HG03139 (cell line): ENCODE results near the gene CEP112.
"Not testable (repeated sequence)": the region's sequence is repeated elsewhere in the genome, so short reads cannot be mapped to it uniquely, and the experiment has no call there.

Experiments used
- ATAC-seq: cut with Tn5 transposase; IDR thresholded peaks from one replicate; pipeline ENCODE4 v1.9.1; 2021; ENCODE audit not compliant: unreplicated experiment

CEP112 gene

DNA sequence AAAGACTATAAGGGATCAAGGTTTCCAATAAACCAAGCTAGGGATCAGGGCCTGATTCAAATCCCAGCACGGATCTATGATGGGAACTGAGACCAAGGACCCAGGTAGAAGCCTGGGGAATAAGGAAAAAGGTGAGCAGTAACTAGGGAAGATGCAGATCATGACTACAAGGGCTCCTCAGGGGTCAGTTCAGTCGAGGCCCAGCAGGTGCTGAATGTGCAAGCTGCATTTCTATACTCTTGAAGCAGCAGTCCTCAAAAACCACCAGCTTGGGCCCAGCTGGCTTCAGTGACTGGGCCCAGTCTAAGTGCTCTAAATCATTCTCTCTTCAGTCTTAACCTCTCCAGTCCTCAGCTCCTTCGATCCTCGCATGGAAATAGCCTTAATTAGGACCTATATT is 401.7 kb downstream of the CEP112 start:
- no peak for ATAC-seq

DNA sequence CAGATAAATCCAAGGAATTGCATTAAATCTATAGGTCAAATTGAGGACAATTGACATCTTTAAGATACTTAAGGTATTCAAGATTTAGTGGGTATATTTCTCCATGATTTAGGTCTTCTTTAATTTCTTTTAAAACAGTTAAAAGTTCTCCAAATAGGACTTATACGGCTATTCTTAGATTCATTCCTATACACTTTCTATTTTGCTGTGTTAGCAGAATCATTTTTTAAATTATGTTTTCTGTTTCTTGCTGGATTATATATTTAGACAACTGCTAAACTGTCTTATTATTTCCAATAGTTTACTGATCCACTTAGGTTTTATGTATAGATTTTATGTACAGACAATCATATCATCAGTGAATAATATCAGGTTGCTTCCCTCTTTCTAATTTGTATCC is 404.4 kb downstream of the CEP112 start:
- ATAC-seq: no peak

DNA sequence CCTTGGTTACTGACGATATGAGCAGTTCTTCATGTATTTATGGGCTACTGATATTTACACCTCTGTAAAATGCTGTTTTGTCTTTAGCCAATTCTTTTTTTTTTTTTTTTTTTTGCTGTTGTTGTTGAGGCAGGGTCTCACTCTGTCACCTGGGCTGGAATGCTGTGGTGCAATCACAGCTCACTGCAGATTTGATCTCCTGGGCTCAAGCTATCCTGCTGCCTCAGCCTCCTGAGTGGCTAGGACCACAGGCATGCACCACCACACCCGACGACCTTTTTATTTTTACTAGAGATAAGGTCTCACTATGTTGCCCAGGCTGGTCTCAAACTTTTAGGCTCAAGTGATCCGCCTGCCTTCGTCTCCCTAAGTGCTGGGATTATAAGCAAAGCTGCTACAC is 405.5 kb downstream of the CEP112 start:
- no peak for ATAC-seq

DNA sequence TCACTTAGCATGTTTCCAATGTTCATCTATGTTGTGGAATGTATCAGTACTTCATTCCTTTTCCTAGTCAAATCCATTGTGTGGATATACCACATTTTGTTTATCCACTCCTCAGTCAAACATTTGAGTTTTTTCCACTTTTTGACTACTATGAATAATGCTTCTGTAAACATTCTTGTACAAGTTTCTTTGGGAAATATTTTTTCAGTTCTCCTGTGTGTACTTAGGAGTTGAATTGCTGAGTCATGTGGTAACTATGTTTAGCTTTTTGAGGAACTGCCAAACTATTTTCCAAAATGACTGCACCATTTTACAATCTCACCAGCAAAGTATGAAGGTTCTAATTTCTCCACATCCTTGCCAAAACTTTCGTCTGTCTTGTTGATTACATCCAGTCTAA is 406.8 kb downstream of the CEP112 start:
- no peak for ATAC-seq

DNA sequence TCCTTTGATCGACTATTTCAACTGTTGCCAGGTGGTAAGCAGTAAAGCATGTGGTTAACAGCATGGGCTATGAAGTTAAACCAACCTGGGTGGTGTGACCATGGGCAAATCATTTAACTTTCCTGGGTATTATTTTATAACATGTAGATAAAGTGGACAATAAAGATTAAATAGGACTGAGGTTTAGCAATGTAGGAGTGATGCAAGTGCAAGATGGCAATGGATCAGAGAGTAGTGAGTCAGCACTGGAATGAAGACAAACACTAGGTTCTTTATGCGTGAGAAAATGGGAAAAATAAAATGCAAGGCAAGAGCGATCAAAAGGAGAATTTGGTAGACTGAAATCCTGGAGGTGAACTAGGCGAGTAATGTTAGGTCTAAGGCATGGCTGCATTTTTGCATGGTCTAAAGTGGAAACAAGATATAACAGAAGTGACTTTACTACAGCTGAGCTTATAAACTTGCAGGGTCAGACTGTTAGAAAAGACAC is 408.0 kb downstream of the CEP112 start:
- no peak for ATAC-seq

DNA sequence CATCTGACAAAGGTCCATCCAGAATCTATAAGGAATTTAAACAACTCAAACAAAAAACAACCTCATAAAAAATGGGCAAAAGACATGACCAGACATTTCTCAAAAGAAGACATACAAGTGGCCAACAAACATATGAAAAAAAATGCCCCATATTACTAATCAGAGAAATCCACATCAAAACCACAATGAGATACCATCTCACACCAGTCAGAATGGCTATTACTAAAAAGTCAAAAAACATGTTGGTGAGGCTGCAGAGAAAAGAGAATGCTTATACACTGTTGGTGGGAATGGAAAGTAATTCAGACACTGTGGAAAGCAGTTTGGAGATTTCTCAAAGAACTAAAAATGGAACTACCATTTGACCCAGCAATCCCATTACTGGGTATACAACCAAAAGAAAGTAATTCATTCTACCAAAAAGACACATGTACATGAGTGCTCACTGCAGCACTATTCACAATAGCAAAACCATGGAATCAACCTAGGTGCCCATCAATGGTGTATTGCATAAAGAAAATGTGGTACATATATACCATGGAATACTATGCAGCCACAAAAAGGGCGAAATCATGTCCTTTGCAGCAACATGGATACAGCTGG is 409.7 kb downstream of the CEP112 start:
- not testable (repeated sequence) for ATAC-seq

DNA sequence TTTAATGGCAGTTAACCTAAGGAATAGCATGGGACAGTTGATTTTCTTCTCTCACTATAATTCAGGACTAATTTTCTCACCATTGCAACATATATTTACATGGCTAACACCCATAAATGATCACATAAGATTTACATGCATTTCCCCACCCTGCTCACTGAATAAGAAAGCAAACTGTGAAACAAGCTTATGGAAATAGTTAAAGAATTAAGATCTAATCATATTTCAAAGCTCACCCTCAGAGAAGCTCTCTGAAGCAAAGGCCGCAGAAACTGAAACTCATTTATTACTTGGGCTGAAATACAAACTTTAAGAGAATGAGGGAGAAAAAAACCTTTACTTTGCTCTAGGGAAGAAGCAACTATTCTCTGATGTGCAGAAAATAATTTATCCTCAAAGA is 411.8 kb downstream of the CEP112 start:
- no peak for ATAC-seq

DNA sequence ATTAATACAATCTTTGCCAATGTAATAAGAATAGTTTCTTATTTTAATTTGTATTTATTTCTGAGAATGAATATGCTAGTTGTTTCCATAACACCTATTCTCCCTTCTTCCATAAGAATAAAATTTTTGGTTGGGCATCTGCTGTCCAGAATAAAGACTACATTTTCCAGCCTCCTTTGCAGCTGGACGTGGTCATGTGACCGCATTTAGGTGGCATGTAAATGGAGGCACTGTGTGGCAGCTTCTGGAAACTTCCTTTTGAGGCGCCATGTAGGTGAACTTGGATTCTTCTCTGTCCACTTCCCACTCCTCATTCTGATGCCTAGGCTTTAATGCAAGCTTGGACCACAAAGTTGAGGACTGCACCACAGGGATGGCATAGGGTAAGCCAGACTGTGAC is 415.0 kb downstream of the CEP112 start:
- no peak for ATAC-seq

DNA sequence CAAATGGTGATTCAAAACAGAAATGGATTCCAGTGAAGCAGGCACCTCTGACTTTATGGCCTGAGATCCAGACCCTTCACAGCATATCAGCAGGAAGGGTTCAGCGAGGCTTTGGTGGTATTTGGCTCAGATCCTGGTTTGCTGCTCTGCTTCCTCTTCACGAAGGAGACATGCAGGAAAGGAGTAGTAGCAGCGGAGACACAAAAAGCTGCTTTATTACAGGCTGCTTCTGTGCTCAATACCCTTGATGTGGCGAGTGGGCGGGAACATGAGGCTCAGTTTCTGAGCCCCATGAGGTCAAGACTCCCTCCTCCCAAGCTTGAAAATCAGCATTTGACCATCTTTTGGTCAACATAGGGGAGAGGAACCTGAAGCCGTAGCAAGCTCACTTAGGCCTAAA is 417.1 kb downstream of the CEP112 start:
- no peak for ATAC-seq

DNA sequence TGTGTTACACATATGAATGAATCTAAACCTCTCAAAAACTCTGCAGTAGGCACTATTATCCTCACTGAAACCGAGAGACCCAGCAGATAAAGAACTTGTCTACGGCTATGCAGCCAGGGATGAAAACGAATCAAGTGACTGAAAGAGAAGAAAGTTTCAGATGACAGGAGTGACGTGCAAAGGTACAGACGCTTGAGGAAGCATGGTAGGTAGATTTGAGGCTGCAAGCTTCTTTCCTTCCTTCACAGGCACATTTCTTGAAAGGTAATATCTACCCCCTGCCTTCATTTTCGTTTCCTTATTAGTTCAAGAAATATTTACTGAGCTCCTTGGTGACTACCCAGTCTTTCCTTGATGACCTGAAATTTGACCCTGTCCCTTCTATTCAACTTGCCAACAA is 418.9 kb downstream of the CEP112 start:
- ATAC-seq: no peak

DNA sequence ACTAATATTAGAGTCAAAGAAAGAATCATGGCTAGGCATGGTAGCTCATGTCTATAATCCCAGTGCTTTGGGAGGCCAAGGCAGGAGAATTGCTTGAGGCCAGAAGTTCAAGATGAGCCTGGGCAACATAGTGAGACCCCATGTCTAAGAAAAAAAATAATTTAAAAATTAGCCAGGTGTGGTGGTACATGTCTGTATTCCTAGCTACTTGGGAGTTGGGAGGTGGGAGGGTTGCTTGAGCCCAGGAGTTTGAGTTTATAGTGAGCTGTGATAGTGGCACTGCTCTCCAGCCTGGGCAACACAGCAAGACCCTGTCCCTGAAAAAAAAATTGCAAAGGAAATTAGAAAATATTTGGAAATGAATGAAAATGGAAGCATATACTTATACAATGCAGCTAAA is 420.2 kb downstream of the CEP112 start:
- ATAC-seq: no peak

DNA sequence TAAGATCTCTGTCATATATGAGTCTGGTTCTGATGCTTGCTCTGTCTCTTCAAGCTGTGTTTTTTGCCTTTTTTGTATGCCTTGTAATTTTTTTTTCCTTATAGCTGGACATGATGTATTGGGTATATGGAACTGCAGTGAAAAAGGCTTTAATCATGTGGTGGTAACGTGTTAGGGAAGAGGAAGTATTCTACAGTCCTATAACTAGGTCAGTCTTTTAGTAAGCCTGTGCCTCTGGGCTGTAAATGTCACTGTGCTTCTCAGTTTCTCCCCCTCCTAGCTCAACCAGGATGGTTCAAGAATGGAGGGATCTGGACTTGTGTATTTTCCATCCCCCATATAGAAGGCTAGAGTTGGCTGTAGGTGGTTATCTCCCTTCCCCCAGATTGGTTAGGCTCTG is 428.1 kb downstream of the CEP112 start:
- no peak for ATAC-seq

DNA sequence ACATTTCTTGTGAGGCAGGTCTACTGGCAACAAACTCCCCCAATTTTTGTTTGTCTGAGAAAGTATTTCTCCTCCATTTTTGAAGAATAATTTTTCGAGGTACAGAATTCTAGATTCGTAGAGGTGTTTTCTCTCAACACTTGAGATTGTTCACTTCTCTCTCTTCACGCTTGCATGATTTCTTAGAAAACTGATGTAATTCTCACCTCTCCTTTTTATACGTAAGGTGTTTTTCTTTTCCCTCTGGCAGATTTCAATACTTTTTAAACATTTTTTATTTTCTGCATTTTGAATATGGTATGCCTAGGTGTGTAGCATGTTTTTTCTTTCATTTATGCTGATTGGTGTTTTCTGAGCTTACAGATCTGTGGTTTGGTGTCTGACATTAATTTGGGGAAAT is 429.0 kb downstream of the CEP112 start:
- no peak for ATAC-seq

DNA sequence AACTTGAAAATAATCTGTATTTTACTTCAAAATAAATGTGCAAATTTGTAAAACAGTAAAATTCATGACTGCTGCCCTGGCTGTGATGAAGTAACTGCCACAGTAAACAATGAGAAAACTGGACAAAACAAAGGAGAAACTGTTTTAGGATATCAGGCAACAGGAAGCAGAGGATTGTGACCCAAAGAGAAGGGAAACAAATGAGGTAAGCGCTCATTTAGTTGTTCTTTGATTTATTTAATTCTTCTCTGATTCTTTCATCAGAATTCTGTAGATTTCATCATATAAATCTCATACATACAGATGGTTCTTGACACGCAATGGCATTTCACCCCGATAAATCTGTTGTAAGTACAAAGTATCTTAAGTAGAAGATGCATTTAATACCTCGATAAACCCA is 432.4 kb downstream of the CEP112 start:
- ATAC-seq: no peak

DNA sequence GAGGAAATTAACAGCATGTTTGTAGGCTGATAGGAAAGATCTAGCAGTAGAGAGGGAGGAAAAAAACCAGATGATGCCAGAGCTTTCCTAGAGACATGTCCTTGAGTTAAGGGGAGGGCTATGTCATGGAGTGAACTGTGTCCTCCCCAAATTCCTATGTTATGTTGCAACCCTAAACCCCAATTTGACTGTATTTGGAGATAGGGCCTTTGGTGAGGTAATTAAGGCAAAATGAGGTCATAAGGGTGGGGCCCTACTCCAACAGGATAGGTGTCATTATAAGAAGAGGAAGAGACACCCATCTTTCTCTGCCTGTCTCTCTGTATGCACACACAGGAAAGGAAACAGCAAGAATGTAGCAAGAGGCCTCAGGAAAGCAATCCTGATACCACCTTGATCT is 435.2 kb downstream of the CEP112 start:
- no peak for ATAC-seq

DNA sequence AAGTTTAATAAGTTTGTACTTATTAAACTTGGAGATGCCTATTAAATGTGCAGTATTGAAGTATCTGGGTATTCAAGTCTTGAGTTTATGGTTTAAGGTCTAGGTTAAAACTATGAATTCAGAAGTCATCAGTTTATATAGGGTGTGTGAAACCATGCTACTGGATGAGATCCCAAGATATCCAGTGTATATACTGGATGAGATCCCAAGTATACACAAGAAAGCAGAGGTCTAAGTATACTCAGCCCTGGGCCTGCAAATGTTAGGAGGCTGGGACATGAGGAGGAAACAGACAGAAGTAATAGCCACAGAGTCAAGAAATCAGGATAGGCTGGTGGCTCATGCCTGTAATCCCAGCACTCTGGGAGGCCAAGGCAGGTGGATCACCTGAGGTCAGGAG is 436.1 kb downstream of the CEP112 start:
- ATAC-seq: no peak

DNA sequence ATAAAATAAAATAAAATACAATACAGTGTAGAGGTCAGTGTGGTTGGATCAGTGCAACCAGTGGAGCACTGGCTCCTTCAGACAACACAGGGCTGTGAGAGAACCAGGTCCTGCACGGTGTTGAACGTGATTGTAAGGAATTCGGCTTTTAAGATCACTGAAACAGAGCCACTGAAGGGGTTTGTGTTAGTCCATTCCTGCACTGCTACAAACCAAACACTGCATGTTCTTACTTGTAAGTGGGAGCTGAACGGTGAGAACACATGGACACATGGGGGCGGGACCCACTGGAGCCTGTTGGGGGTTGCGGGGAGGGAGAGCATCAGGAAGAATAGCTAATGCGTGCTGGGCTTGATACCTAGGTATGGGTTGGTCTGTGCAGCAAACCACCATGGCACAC is 437.3 kb downstream of the CEP112 start:
- no peak for ATAC-seq

DNA sequence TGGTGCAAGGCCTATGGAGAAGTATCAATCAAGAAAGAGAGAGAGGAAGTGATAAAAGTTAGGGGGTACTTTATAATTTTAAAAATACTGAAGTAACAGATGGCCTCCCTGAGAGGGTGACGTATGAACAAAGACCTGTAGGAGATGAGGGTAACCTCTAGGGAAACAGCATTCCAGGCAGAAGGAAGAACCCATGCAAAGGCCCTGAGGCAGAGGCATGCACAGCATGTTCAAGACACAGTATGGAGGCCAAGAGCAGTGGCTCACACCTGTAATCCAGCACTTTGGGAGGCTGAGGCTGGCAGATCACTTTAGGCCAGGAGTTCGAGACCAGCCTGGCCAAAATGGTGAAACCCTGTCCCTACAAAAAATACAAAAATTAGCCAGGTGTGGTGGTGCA is 437.9 kb downstream of the CEP112 start:
- no peak for ATAC-seq

DNA sequence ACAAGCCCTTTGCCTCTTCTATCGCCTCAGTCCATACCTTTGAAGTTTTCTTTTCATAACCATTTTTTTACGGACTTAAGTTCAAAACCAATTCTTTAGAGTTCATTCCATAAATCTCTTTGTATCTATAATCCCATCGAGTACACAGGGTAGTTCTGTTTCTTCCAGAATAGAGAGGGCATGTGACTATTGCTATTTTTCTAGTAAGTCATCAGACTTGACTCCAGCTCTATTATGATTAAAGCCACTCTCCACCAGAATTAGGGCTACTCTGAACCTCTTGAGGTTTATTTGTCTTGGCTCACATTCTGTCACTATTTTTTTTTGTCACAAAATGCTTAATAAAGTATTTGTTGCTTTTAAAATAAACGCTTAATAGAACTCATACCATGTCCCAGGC is 438.6 kb downstream of the CEP112 start:
- ATAC-seq: no peak

DNA sequence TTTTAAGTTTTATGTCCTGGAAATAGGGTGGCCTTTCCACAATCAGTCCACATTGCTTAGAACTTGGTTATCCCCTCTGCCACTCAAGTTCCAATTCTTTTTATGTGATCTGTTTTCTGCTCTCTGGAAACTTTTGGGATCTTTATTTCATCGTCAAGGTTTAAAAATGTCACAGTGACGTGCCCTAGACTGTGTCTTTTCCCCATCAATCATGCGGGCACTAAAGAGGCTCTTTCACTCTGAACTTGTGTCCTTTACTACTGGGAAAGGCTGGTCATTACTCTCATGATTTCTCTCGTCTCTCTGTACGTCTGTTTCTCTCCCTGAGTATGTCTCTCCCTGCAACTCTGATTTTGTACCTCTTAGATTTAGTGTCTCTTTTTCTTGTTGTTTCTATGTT is 440.7 kb downstream of the CEP112 start:
- ATAC-seq: no peak

DNA sequence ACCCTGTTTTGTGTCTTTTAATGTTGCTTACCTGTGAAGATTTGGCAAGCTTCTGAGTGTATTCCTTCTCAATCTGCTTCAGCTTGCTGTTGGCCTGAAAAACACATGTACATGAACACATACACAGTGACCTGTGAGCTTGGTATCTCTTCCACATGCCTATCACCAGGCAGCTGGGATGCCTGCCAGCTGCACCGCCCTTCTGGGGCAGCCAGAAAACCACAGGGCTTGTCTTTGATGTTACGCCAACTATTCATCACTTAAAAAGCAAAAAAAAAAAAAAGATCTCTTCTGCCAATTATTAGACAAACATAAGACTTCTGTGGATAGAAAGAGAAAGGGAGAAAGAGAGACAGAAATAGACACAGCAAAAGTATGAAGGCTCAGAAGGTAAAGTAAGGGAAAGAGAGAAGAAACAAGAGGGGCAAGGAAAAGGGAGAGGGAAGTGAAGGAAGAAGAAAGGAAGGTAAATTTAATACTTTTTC is 441.3 kb downstream of the CEP112 start:
- ATAC-seq: no peak

DNA sequence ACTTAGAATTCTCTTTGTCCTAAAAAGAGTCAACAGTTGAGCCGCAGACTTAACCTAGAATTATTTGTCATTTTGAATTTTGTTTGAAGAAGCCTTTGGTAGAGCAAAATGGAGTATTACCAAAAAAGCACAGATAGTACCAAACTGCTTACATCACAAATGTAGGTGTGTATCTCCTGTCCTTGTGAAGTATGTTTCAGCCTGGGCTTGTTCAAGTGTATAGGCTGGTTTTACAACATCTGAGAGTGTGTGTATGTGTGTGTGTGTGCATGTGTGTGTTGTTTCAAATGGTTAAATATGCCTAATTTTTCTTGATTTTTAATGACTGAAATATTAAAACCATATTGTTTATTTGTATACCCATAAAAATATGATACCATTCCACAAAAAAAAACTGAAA is 441.8 kb downstream of the CEP112 start:
- no peak for ATAC-seq

DNA sequence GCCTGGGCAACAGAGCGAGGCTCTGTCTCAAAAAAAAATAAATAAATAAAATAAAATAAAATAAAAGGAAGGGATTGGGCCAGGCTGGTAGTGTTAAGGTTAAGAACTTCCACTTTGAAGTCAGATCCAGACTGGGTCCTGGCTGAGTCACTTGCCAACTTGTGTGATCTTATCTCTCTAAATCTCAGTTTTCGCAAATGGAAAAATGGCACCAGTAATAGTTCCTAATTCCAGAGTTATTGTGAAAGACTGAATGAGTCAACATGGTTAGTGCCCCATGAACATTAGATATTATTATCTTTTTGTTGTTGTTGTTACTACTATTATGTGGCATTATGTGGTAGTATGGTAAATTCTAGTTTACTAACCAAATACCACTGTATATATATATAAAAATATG is 442.5 kb downstream of the CEP112 start:
- no peak for ATAC-seq
